Vagina (tissue), 2 donors: ENCODE results near the gene ATG9B. TPM values are rescaled to one million over a fixed set of nuclear protein-coding genes. Genes with fewer than 3 reads are reported as not detected.

Source experiments
- DNase-seq, 2 donors: peaks; one replicate each; pipeline ENCODE4 v3.0.0-alpha.2; 2017; ENCODE audit errors: extremely low spot score in 2 of 2
- H3K27ac ChIP-seq: fragments of 200-600 bp; sonication (generic); one replicate; pipeline ENCODE4 v1.5.1; 2019
- H3K27me3 ChIP-seq: fragments of 200-600 bp; sonication (generic); one replicate; pipeline ENCODE4 v1.5.1; 2019
- H3K36me3 ChIP-seq, 2 donors: fragments of 200-600 bp; sonication (generic); one replicate each; pipeline ENCODE4 v1.5.1; 2017 to 2019
- H3K4me1 ChIP-seq: fragments of 200-600 bp; sonication (generic); one replicate; pipeline ENCODE4 v1.5.1; 2019
- H3K4me3 ChIP-seq, 2 donors: fragments of 200-600 bp; sonication (generic); 1 replicate in 1 of 2; 2 replicates in 1 of 2; pipeline ENCODE4 v1.5.1; 2016 to 2019
- H3K9me3 ChIP-seq: fragments of 200-600 bp; sonication (generic); one replicate; pipeline ENCODE4 v1.5.1; 2019
- CTCF ChIP-seq, 3 experiments: fragments of 450-650 bp in 2 of 3; fragments of 200-600 bp in 1 of 3; sonication (generic) in 1 of 3; IDR thresholded peaks; one replicate each; pipeline ENCODE4 v1.5.1; 2017 to 2019; ENCODE audit warnings: antibody characterized with exemption in 3 of 3, mild to moderate bottlenecking in 2 of 3, moderate library complexity in 2 of 3
- POLR2A ChIP-seq, 2 donors: fragments of 450-650 bp; IDR thresholded peaks; one replicate each; pipeline ENCODE4 v1.6.1; 2017; ENCODE audit warnings: antibody characterized with exemption in 2 of 2, mild to moderate bottlenecking in 2 of 2, moderate library complexity in 2 of 2
- POLR2AphosphoS5 ChIP-seq, 2 donors: sonication (generic); formaldehyde crosslinking; IDR thresholded peaks; one replicate each; pipeline ENCODE4 v1.9.0; 2017; ENCODE audit warnings: antibody characterized with exemption in 2 of 2, mild to moderate bottlenecking in 2 of 2, low read depth in 1 of 2; ENCODE audit not compliant: insufficient read depth in 1 of 2
- intact Hi-C: fragments of 100-400 bp; cut with DNase I; formaldehyde crosslinking; loops from one replicate; pipeline ENCODE4 v1.15.1; 2023
- total RNA-seq: library from RNA; depleted of rRNA; stranded (reverse); fragments of >200 nt; gene quantifications from one replicate; pipeline ENCODE4 v1.2.3, GENCODE V29; 2016

ATG9B gene
- total RNA-seq, 1 donor from 2014 or later: 34.1 TPM

- Histone ChIP-seq H3K36me3 (no peaks in the 10 kb centered on the region), H3K27me3 (no peaks in the 10 kb centered on the region), H3K27ac (no peak overlapping the region), H3K9me3 (no peaks in the 10 kb centered on the region), H3K4me3 (no peak overlapping the region), H3K4me1 (peaks cover 35% of the 10 kb centered on the region)
- TF ChIP-seq CTCF (IDR thresholded peaks at IDR 0.05) (no peak), POLR2A (IDR thresholded peaks at IDR 0.05) (no peak), POLR2AphosphoS5 (IDR thresholded peaks at IDR 0.05; ENCODE audit: insufficient read depth in 1 of 2, low read depth in 1 of 2) (no peak)
- no peak for DNase-seq
- intact Hi-C loops: no loop called here
These were observed 6.8 kb downstream of the ATG9B start for GRCh38 chr7:151017370-151017952.

GRCh38 chr7:151016942-151017341, 7.4 kb downstream of the ATG9B start:
- TF ChIP-seq POLR2AphosphoS5 (IDR thresholded peaks at IDR 0.05; ENCODE audit: insufficient read depth in 1 of 2, low read depth in 1 of 2) (no peak), POLR2A (IDR thresholded peaks at IDR 0.05) (no peak), CTCF (IDR thresholded peaks at IDR 0.05) (no peak)
- Histone ChIP-seq H3K27me3 (no peaks in the 10 kb centered on the region), H3K4me1 (peaks cover 37% of the 10 kb centered on the region), H3K9me3 (no peaks in the 10 kb centered on the region), H3K4me3 (no peak overlapping the region), H3K36me3 (no peaks in the 10 kb centered on the region), H3K27ac (no peak overlapping the region)
- no peak for DNase-seq
- intact Hi-C loops: no loop called here

GRCh38 chr7:151016505-151016904, 7.8 kb downstream of the ATG9B start:
- Histone ChIP-seq H3K27ac (no peak overlapping the region), H3K4me3 (no peak overlapping the region), H3K4me1 (peaks cover 37% of the 10 kb centered on the region), H3K36me3 (no peaks in the 10 kb centered on the region), H3K9me3 (no peaks in the 10 kb centered on the region), H3K27me3 (no peaks in the 10 kb centered on the region)
- intact Hi-C loops: no loop called here
- no peak for DNase-seq
- TF ChIP-seq POLR2A (IDR thresholded peaks at IDR 0.05): no peak
- TF ChIP-seq CTCF (IDR thresholded peaks at IDR 0.05): no peak
- no peak for TF ChIP-seq POLR2AphosphoS5 (IDR thresholded peaks at IDR 0.05; ENCODE audit: insufficient read depth in 1 of 2, low read depth in 1 of 2)

- TF ChIP-seq CTCF (IDR thresholded peaks at IDR 0.05) (no peak), POLR2A (IDR thresholded peaks at IDR 0.05) (no peak), POLR2AphosphoS5 (IDR thresholded peaks at IDR 0.05; ENCODE audit: insufficient read depth in 1 of 2, low read depth in 1 of 2) (no peak)
- no peak for DNase-seq
- Histone ChIP-seq H3K4me1 (peaks cover 37% of the 10 kb centered on the region), H3K27ac (no peak overlapping the region), H3K36me3 (no peaks in the 10 kb centered on the region), H3K9me3 (no peaks in the 10 kb centered on the region), H3K27me3 (no peaks in the 10 kb centered on the region), H3K4me3 (no peak overlapping the region)
- intact Hi-C loops: no loop called here
These were observed 8.3 kb downstream of the ATG9B start for GRCh38 chr7:151015967-151016366.

GRCh38 chr7:151014950-151015349, 9.3 kb downstream of the ATG9B start:
- Histone ChIP-seq H3K9me3 (no peaks in the 10 kb centered on the region), H3K27me3 (no peaks in the 10 kb centered on the region), H3K4me3 (no peak overlapping the region), H3K36me3 (no peaks in the 10 kb centered on the region), H3K27ac (no peak overlapping the region), H3K4me1 (peaks cover 43% of the 10 kb centered on the region)
- TF ChIP-seq POLR2A (IDR thresholded peaks at IDR 0.05) (no peak), POLR2AphosphoS5 (IDR thresholded peaks at IDR 0.05; ENCODE audit: insufficient read depth in 1 of 2, low read depth in 1 of 2) (no peak), CTCF (IDR thresholded peaks at IDR 0.05) (no peak)
- intact Hi-C loops: no loop called here
- DNase-seq: no peak
